Stimulated activated CD8-positive, alpha-beta memory T cell treated with anti-CD3 and anti-CD28 coated beads, Interleukin-7, amount 100 ng/mL, for 1 hour (primary cell): ENCODE results near the gene OGT.
"Not testable (repeated sequence)": the region's sequence is repeated elsewhere in the genome, so short reads cannot be mapped to it uniquely, and the experiment has no call there.

Experiments used
- DNase-seq, 2 donors: peaks; one replicate each; pipeline ENCODE4 v3.0.0-alpha.2; 2020; ENCODE audit warnings: low read depth in 2 of 2

OGT gene

DNA sequence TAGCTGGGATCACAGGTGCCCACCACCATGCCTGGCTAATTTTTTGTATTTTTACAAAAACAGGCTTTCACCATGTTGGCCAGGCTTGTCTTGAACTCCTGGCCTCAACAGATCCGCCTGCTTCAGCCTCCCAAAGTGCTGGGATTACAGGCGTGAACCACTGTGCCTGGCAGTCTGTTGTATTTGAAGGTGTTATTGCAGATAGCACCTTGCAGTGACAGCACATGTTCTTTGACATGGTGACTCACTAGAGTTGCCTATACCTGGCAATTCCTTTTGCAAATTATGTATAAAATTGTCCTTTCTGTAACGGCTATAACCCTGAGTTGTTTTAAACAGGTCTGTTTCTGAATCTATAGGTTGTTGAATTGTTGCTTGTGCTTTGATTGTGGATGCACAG lies 7.9 kb downstream of the OGT start:
- DNase-seq: no peak

DNA sequence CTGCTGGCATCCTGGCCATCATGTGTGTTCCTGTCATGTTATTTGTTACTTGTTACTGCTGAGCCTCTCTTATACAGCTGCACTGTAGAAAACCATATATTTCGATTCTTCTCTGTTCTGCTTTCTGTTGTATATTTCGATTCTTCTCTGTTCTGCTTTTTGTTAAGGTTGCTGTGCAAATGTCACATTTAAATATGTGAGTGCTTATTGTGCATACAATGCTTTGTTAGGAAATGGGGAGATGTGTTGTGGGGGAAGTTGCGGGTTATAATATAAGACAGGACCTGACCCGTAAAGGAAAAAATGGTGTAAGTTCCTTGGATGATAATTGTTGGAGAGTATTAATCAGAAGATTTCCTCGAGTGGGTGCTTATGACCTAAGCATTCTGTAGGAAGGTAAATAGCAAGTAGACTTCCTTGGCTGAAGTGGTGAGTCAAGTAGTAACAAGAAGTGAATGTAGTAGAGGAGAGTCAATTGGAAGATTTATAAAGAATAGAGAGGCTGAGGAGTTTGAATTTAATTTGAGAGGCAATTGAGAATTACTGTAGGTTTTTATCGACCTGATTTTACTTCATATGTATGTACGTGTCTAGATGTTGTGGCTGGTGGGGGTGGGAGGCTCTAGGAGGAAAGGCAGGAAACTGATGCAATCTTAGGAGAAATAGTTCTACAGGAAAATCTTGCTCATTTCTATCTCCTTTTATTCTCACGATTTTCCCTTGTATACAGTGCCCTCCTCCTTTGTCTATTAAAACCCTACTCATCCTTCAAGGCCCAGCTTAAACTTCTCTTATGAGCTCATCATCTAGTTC lies 8.5 kb downstream of the OGT start:
- no peak for DNase-seq

DNA sequence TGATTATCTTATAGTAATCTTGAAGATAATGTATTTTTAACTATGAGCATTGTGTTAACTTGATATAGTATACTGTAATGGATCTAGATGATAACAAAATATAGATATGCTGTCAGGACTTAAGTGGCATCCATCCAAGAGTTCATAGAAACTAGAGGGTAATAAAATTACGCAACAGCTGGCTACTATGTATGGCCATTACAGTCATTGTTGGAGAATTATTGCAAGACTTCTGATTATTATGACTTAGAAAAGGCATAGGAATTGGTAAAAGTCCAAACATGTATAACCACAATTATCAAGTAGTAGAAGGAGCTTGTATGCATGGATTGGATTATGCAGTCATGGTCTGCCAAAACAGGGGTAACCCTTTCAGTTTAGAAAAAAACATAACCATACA lies 9.5 kb downstream of the OGT start:
- no peak for DNase-seq

DNA sequence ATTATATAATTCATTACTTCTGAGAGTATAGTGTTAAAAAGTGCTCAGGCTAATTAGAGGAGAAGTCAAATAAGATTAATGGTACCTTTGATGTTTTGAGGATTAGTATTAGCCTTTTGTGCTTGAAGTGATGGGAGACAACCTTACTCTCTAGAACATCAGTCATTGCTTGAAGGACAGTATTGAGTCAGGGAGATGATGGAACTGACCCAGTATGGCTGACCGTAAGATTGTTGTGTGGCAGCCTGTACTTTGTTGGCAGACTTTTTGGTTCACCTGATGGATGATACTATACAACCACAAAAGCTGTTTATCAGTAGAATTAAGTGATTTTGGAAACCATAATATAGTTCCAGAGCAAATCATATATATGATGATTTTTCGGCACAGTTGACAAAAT lies 9.9 kb downstream of the OGT start:
- DNase-seq: no peak

DNA sequence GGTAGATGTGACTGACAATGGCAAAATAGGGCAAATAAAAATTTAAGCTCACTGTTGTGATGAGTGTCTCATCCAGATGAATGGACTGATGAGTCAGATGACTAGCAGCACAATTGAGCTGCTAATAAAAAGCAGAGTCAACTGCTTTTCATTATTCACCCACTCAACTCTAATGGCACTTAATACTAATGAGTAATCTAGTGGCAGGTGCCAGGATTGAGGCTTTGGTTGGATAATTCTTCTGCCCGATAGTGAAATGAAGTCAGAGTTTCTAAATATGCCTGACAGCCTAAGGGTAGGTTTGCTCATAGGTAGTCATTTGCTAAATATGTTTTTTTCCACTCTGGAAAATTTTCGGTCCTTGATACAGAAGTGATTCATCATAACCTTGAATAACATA lies 10.4 kb downstream of the OGT start:
- no peak for DNase-seq

DNA sequence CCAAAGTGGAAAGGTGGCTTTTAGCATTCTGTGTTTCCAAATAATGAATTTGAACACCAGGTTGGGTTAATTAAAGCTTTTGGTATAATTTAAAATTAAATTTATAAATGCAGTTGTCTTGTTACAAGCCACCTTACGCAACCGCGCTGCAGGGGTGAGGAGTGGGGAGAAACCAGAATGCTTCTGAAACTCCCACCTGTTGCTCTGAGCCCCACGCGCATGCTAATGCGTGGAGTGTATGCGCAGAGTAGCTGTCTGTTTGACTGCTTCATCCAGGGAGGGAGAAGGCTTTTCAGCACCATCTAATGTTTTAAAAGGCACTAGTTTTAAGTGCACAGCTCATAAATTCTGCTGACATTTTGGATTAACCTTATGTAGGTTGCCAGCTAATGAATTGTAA lies 12.5 kb downstream of the OGT start:
- no peak for DNase-seq

DNA sequence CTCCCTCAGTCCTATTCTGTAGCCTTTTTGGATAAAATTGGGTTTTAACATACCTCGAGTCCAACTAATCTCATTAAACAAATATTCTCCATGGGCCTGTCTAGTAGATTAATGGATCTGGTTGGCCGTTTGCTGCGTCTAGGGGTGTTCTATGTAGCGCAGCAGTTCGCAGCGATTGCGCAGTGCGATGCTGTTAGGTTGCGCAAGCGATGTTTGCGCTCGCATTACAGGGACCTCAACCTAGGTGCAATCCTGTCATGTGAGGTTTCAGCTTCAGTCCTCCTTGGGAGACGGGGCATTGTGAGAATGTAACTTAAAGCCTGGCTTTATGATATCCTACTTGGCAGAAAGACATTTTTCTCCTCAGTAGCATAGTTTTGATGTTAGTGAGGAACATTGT lies 14.0 kb downstream of the OGT start:
- no peak for DNase-seq

DNA sequence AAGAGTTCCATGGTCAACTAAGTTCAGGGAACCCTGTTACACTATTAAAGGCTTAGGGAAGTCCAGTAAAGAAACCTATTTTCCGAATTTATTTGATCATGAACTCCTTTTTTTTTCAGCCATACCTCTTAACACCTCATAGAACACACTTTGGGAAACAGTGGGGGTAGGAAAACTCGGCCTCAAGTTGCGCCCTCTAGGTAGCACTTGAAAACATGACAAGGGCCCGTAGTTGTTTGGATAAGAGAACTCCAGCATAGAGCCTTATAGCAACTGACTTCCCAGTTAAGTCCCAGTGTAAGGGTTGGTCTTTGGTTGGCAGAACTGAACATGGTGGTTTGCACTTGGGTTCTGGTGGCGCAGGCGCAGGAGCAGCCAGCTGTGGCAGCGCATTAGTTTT lies 14.4 kb downstream of the OGT start:
- no peak for DNase-seq

DNA sequence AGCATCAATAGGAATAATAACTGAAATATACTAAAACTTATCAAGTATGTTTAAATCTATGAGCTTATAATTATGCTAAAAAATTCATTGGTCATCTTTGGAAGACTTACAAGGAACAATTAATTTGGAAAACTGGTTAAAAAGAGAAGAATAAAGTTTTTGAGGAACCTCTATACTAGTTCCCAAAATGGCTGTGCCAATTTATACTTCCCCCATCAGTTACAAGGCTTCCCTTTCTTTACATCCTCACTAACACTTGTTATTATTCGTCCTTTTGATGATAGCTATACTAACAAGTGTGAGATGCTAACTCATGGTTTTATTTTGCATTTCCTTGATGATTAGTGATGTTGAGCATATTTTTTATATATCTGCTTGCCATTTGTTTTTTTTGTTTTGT lies 17.1 kb downstream of the OGT start:
- no peak for DNase-seq

DNA sequence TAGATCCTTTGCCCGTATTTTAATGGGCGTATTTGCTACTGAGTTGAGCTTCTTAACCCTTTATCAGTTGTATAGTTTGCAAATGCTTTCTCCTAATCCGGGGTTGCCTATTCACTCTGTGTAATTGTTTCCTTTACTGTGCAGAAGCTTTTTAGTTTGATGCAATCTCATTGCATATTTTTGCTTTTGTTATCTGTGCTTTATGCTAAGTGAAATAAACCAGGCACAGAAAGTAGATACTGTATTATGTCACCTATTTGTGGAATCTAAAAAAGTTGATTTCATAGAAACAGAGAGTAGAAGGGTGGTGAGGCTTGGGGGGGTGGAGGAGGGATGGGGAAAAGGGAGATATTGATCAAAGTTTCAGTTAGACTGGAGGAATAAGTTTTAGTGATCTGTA lies 17.7 kb downstream of the OGT start:
- no peak for DNase-seq

DNA sequence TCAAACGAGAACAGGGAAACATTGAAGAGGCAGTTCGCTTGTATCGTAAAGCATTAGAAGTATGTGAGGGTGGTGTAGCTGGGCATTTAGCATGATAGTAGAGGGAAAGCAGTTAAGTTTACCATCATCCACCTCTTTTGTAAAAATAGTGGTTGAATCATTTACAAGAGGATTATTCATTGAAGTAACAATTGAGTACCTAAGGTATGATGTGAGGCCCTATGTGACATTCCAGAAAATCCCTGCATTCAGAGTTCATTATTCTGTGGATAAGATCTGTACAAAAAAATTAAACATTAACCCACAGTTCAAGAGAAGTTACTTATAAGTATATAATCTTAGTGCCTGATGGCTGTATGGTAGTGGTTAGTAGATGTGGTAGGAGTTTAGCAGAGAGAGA lies 23.1 kb downstream of the OGT start:
- DNase-seq: no peak

DNA sequence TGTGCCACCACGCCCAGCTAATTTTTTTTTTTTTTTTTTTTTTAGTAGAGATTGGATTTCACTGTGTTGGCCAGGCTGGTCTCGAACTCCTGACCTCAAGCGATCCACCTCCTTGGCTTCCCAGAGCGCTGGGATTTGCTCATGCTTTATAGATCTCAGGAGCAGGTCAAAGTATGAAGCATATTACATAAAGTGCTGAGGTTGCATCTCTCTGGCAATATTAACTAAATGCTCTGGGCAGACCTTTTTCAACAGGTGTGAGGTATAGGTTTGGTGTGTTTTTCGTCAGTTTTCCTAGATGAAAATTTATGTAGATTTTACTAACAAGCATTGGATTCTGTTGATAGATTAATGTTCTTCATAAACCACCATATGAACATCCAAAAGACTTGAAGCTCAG lies 26.0 kb downstream of the OGT start:
- no peak for DNase-seq

DNA sequence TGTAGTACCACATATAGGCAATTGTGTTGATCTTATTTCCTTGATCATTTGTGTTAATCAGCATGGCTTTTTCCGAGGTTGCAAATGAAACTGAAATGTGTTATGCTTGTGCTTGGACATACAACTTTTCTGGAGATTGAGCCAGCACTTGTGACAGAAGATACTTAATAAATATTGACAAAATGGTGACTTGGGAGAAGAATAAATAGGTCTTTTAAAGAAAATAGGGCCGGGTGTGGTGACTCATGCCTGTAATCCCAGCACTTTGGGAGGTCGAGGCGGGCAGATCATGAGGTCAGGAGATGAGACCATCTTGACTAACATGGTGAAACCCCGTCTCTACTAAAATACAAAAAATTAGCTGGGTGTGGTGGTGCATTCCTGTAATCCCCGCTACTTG lies 26.9 kb downstream of the OGT start:
- not testable (repeated sequence) for DNase-seq

DNA sequence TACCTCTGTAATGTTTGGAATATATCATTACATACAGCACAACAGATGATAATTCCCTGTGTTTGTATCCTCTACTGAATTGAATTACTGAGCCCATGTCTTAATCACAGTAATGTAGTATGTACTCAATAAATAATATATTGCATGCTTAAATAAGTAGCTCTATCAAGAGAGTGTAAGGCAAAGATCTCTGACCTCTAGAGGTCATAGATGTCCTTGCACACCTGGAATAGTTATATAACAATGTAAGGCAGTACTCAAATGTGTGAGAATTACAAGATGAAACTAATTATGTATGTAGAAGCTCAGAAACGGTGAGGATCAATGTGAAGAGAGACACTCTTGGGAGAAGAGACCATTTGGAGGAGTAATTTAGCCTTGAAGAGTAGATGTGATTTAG lies 31.0 kb downstream of the OGT start:
- no peak for DNase-seq

DNA sequence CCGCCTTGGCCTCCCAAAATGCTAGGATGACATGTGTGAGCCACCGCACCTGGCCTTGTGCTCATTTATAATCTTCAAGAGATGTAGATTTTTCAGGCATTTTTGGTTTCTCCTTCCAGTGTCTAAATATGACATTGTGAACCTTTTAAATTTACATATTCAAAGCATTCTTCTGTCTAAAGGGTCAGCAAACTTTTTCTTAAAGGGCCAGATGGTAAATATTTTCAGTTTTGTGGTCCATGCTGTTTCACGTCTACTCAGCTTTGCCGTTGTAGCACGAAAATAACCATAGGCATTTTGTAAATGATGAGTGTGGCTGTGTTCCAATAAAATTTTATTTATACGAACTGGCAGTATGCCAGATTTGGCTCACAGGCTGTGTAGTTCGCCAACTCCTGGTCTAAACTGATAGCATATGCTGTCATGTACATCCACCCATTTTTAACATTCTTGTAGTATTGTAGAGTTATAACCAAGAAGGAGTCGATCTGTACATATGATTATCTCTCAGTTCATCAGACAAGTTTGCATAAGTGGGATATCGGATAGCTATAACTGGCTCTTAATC lies 32.7 kb downstream of the OGT start:
- no peak for DNase-seq

DNA sequence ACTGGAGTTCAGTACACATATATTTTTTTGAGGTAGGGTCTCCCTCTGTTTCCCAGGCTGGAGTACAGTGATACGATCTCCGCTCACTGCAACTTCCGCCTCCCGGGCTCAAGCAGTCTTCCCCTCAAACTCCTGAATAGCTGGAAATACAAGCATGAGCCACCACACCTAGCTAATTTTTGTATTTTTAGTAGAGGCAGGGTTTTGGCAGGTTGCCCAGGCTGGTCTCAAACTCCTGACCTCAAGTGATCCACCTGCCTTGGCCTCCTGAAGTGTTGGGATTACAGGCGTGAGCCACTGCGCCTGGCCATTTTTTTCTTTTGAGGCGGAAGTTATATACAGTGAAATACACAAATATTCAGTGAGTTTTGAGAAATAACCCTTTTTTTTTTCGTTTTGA lies 38.5 kb downstream of the OGT start:
- not testable (repeated sequence) for DNase-seq

DNA sequence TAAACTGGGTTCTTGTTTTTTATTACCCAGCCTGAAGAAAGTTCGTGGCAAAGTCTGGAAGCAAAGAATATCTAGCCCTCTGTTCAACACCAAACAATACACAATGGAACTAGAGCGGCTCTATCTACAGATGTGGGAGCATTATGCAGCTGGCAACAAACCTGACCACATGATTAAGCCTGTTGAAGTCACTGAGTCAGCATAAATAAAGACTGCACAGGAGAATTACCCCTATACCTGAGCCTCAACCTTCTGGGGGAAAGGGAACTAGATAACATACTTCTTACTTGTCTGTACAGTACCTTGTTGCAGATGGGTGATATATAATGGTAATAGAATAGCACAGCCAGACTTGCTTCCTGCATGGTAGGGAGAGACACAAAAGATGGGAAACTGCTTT lies 40.7 kb downstream of the OGT start:
- DNase-seq: no peak

DNA sequence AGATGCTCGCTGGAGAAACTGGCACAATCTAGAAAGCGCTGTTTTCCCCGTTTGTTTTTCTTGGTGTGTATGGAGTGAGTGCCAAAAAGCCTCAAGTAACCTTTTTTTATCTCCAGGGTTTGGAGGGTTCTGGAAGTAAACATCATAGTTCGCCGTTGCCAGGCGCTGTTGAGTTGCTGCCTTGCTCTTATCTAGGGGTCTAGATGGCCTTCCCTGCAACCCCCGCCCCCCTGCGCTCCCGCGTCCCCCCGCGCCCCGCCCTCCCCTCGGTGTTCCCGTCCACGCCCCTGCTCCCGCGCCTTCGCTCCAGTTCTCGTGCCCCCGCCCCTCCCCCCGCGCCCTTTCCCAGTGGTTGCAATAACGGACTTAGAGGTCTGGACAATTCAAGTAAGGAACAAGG lies 44.8 kb downstream of the OGT start:
- no peak for DNase-seq

DNA sequence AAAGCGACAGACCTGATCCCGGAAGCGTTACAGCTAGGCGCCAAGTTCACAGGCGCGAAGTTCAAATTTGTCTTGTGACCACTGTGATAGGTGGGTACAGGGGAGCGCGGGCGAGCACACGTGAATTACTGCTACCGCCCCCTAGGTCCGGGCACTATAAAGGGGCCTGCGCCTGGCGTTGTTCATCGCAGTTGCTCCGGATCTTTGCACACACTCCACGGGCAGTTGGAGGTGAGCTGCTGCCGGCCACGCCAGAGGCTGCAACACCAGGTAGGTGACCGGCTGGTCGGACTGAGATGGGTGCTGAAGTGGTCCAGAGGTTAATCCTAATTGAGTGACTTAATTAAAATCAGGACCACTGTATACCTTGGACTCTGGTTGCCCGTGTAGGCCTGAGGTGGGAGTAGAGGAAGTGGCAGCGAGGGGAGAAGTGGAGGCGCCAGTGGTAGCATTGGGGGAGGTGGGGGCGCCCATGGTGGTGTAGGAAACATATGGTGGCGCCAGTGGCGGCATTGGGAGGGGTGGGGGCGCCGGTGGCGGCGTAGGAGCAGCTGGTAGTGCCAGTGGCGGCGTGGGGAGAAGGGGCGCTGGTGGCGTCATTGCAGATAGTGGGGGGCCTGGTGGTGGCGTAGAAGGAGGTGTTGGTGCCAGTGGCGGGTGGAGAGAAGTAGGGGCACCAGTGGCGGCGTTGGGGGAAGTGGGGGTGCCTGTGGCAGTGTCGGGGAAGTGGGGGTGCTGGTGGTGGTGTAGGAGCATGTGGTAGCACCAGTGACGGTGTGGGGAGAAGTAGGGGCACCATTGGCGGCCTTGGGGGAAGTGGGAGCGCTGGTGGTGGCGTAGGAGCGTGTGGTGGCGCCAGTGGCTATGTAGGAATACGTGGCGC lies 45.6 kb downstream of the OGT start, which contains the start of gene GCNA:
Gene GCNA (plus strand): TSS at position 185 of the 883 bp plus-strand sequence. CDS start 2,385 bp downstream, outside the sequence.
- no peak for DNase-seq

DNA sequence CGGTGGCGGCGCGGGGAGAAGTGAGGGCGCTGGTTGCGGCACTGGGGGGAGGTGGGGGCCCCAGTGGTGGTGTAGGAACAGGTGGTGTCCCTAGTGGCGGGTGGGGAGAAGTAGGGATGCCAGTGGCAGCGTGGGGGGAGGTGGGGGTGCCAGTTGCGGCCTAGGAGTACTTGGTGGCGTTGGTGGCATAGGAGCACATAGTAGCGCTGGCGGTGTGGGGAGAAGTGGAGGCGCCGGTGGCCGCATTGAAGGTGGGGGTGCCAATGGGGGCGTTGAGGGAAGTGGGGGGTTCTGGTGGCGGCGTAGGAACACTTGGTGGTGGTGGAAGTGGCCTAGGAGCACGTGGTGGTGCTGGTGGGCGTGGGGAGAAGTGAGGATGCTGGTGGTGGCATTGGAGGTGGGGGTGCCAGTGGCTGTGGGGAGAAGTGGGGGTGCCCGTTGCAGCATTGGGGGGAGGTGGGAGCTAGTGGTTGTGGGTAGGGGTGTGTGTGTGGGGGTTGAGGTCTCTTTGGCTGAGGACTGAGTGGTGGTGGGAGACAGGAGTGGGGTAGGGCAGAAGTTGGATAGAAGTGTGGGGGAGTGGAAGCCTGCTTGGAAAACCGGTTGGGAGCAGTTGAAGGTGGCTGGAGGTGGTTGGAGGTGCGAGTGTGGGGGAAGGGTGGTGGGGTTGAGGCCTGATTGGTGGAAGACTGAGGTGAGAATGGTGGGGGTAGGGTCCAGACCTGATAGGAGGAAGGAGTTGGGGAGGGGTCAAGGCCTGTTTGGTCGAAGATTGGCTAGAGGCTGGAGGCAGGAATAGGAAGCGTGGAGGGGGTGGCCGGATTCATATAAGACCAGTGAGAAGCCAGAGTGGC lies 46.5 kb downstream of the OGT start:
- no peak for DNase-seq

DNA sequence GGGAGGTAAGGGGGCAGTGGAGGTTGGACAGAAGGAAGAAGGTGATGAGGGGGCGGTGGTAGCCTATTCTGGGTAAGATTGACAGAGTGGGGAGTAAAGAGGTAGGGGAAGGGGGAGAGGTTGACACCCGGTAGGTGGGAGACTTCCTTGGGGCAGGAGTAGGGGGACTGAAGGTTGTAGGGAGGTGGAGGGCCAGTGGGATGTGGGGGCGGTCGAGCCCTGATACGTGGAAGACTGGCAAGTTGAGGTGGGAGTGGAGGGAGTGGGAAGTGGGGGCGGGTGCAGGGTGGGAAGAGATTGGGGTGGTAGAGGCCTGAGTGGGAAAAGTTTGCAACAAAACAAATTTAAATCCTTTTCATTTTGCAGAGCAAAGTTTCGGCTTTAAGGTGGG lies 47.1 kb downstream of the OGT start:
- DNase-seq: no peak

DNA sequence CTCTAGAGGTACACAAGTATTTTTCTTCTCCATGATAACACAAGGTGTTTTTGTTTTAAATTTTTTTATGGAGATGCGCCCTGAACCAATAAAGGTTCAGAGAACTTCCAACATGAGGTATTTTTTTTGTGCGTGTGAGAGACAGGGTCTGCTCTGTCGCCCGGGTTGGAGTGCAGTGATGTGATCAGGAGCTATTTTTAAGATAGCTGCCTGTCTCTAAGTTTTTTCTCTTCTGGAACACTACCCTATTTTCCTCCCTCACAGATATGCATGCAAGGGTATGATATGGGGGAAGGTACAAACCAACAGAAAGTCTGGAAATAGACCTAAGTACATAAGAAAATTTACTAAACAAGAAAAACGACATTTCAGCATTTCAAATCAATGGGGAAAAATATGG lies 48.3 kb downstream of the OGT start:
- no peak for DNase-seq
